Ascending aorta (tissue), 2 donors: ENCODE data around the gene SRD5A1. TPM values are rescaled to one million over a fixed set of nuclear protein-coding genes. Genes with fewer than 3 reads are reported as not detected.
A peak's percentile ranks its signal among the peaks of the same experiment; 100 is the strongest.

ENCODE experiments used
- DNase-seq, 2 donors: peaks; one replicate each; pipeline ENCODE4 v3.0.0-alpha.2; 2019; ENCODE audit warnings: low spot score in 2 of 2
- H3K27ac ChIP-seq, 2 donors: fragments of 200-600 bp; sonication (generic); one replicate each; pipeline ENCODE4 v1.5.1; 2016 to 2017; ENCODE audit warnings: mild to moderate bottlenecking in 1 of 2
- H3K27me3 ChIP-seq: fragments of 200-600 bp; sonication (generic); one replicate; pipeline ENCODE4 v1.5.1; 2017
- H3K36me3 ChIP-seq, 2 donors: fragments of 200-600 bp; sonication (generic); one replicate each; pipeline ENCODE4 v1.5.1; 2016
- H3K4me1 ChIP-seq, 2 donors: fragments of 200-600 bp; sonication (generic); one replicate each; pipeline ENCODE4 v1.5.1; 2016 to 2017; ENCODE audit warnings: mild to moderate bottlenecking in 1 of 2
- H3K4me3 ChIP-seq, 2 donors: fragments of 200-600 bp; sonication (generic); one replicate each; pipeline ENCODE4 v1.5.1; 2016 to 2017; ENCODE audit warnings: mild to moderate bottlenecking in 1 of 2
- H3K9me3 ChIP-seq, 2 donors: fragments of 200-600 bp; sonication (generic); one replicate each; pipeline ENCODE4 v1.5.1; 2016
- CTCF ChIP-seq, 3 experiments: fragments of 200-600 bp in 2 of 3; fragments of 450-650 bp in 1 of 3; sonication (generic) in 2 of 3; IDR thresholded peaks; one replicate each; pipeline ENCODE4 v1.5.1; 2016 to 2019; ENCODE audit warnings: antibody characterized with exemption in 3 of 3, mild to moderate bottlenecking in 1 of 3, moderate library complexity in 1 of 3
- intact Hi-C: fragments of 100-400 bp; cut with DNase I; formaldehyde crosslinking; loops from one replicate; pipeline ENCODE4 v1.15.1; 2023
- total RNA-seq: library from RNA; depleted of rRNA; stranded (reverse); fragments of >200 nt; gene quantifications from one replicate; pipeline ENCODE4 v1.1.0, GENCODE V29; 2016

SRD5A1 gene
- total RNA-seq, 1 donor from 2014 or later: 186 TPM

- Histone ChIP-seq H3K27me3 (no peaks in the 10 kb centered on the region), H3K4me1 (no peaks in the 10 kb centered on the region), H3K36me3 (peaks cover 61 to 99% of the 10 kb centered on the region in 2 donors), H3K4me3 (no peak overlapping the region), H3K9me3 (no peaks in the 10 kb centered on the region), H3K27ac (peak overlapping the region in 1 of 2 donors; percentile 19)
- intact Hi-C loops: no loop called here
- DNase-seq: no peak
- no peak for TF ChIP-seq CTCF (IDR thresholded peaks at IDR 0.05)
Observed at GRCh38 chr5:6611334-6612256, 21.6 kb upstream of the SRD5A1 start.

GRCh38 chr5:6615034-6615815 is 18.0 kb upstream of the SRD5A1 start:
- no peak for DNase-seq
- peaks cover 66 to 95% of the 10 kb centered on the region in 2 donors for H3K36me3 ChIP-seq
- intact Hi-C loops: no loop called here

GRCh38 chr5:6616632-6617031 is 16.6 kb upstream of the SRD5A1 start:
- intact Hi-C loops: no loop called here
- TF ChIP-seq CTCF (IDR thresholded peaks at IDR 0.05): no peak
- Histone ChIP-seq H3K36me3 (peaks cover 70 to 94% of the 10 kb centered on the region in 2 donors), H3K27ac (no peak overlapping the region), H3K9me3 (no peaks in the 10 kb centered on the region), H3K4me3 (no peak overlapping the region), H3K27me3 (no peaks in the 10 kb centered on the region), H3K4me1 (no peaks in the 10 kb centered on the region)
- no peak for DNase-seq

More at GRCh38 chr5:6615034-6615815, 18.0 kb upstream of the SRD5A1 start:
- Histone ChIP-seq H3K4me3 (no peak overlapping the region), H3K4me1 (no peaks in the 10 kb centered on the region), H3K27ac (no peak overlapping the region), H3K27me3 (no peaks in the 10 kb centered on the region), H3K9me3 (no peaks in the 10 kb centered on the region)
- TF ChIP-seq CTCF (IDR thresholded peaks at IDR 0.05): no peak

- no peak for TF ChIP-seq CTCF (IDR thresholded peaks at IDR 0.05)
- intact Hi-C loops: no loop called here
- H3K27me3 ChIP-seq: no peaks in the 10 kb centered on the region
- H3K36me3 ChIP-seq: peaks cover 51 to 74% of the 10 kb centered on the region in 2 donors
- no peak for DNase-seq
- H3K4me3 ChIP-seq: no peak overlapping the region
- H3K27ac ChIP-seq: no peak overlapping the region
- H3K4me1 ChIP-seq: no peaks in the 10 kb centered on the region
- H3K9me3 ChIP-seq: no peaks in the 10 kb centered on the region
Observed at GRCh38 chr5:6623228-6623627, 10.0 kb upstream of the SRD5A1 start.

DNA sequence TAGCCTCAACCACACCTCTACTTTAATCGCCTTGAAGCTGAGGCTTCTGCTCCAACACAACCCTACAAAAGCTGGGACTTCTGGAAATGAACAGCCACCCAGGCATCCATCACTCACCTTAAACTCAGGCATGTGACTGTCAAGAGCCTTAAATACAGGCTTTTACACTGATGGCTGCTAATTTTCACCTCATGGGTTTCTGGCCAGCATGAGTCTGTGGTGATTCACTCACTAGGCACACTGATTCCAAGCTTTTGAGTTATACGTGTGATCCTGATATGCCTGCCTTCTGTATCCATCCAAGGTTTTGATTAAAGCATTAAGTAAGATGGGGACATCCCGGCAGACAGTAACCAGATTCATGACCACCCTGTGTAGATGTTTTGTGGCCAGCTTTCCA is 9.3 kb upstream of the SRD5A1 start:
- Histone ChIP-seq H3K4me3 (no peak overlapping the region), H3K27me3 (no peaks in the 10 kb centered on the region), H3K9me3 (no peaks in the 10 kb centered on the region), H3K4me1 (no peaks in the 10 kb centered on the region), H3K36me3 (peaks cover 48 to 75% of the 10 kb centered on the region in 2 donors), H3K27ac (no peak overlapping the region)
- TF ChIP-seq CTCF (IDR thresholded peaks at IDR 0.05): no peak
- intact Hi-C loops: no loop called here
- no peak for DNase-seq
